Endothelial cell of umbilical vein (primary cell): ENCODE results near the gene HDAC11. TPM values are rescaled to one million over a fixed set of nuclear protein-coding genes. Genes with fewer than 3 reads are reported as not detected.

Source experiments
- BruUV-seq: library from RNA; stranded (reverse); fragments of 400-500 nt; replicated peaks from 2 replicates; lab custom pipeline; 2021; lab: Mats Ljungman, UMichigan
- CTCF ChIA-PET: fragments of 300-600, 350-600 bp; sonication (Branson Sonifier 250); formaldehyde crosslinking; loops from one replicate; lab custom pipeline; 2021; ENCODE audit warnings: antibody characterized with exemption, inconsistent platforms; lab: Charles Lee
- POLR2A ChIA-PET: fragments of 300-600, 350-600 bp; sonication (Branson Sonifier 250); formaldehyde crosslinking; loops from one replicate; lab custom pipeline; 2021; ENCODE audit warnings: antibody characterized with exemption, inconsistent platforms; lab: Charles Lee
- DNase-seq: peaks from one replicate; pipeline ENCODE4 v3.0.0-alpha.2; 2011; ENCODE audit warnings: low read depth, low spot score
- FAIRE-seq: peaks from 2 replicates; lab custom pipeline; 2011; peaks lifted over from hg19 to GRCh38; lab: Jason Lieb, UNC
- H2AFZ ChIP-seq: 2 replicates; pipeline ENCODE4 v1.6.0; 2012; ENCODE audit warnings: low read depth, low read length, control low read depth, inconsistent platforms
- H3K27ac ChIP-seq: 2 replicates; pipeline ENCODE4 v1.5.1; 2011; ENCODE audit warnings: low read depth, mild to moderate bottlenecking, control low read depth, low read length, moderate library complexity; ENCODE audit not compliant: insufficient read depth
- H3K27me3 ChIP-seq, 2 experiments: 2 replicates each; pipeline versions ENCODE4 v1.6.0 to v1.6.1; 2011; ENCODE audit warnings: low read length in 2 of 2, mixed read lengths in 1 of 2; ENCODE audit not compliant: control insufficient read depth in 2 of 2, insufficient read depth in 2 of 2
- H3K36me3 ChIP-seq, 2 experiments: 2 replicates in 1 of 2; 3 replicates in 1 of 2; pipeline ENCODE4 v1.5.1; 2011; ENCODE audit warnings: low read length in 2 of 2, mild to moderate bottlenecking in 1 of 2, moderate library complexity in 1 of 2; ENCODE audit not compliant: control insufficient read depth in 2 of 2, insufficient read depth in 2 of 2; ENCODE audit errors: extremely low read depth in 1 of 2
- H3K4me1 ChIP-seq: 3 replicates; pipeline ENCODE4 v1.5.1; 2011; ENCODE audit warnings: mild to moderate bottlenecking, low read length; ENCODE audit not compliant: control insufficient read depth, insufficient read depth; ENCODE audit errors: extremely low read depth
- H3K4me2 ChIP-seq: 2 replicates; pipeline ENCODE4 v1.6.1; 2011; ENCODE audit warnings: low read length, control low read depth, mixed read lengths; ENCODE audit not compliant: insufficient read depth
- H3K4me3 ChIP-seq, 3 experiments: fragments of 200-600 bp in 1 of 3; sonication (generic), shearing (Covaris generic) in 1 of 3; replicated peaks in 1 of 3; 2 replicates each; pipeline ENCODE4 v1.5.1; 2011 to 2016; ENCODE audit warnings: control low read depth in 3 of 3, low read length in 3 of 3, mild to moderate bottlenecking in 2 of 3, inconsistent platforms in 1 of 3, low read depth in 1 of 3, moderate library complexity in 1 of 3; ENCODE audit not compliant: insufficient read depth in 1 of 3
- H3K79me2 ChIP-seq: 2 replicates; pipeline ENCODE4 v1.6.0; 2012; ENCODE audit warnings: low read length, inconsistent platforms; ENCODE audit not compliant: control insufficient read depth, insufficient read depth
- H3K9ac ChIP-seq: replicated peaks from 2 replicates; pipeline ENCODE3; 2011; ENCODE audit warnings: low read length, control low read depth; ENCODE audit not compliant: insufficient read depth; ENCODE audit errors: extremely low read depth
- H3K9me1 ChIP-seq: replicated peaks from 3 replicates; pipeline ENCODE4 v1.6.0; 2011; ENCODE audit warnings: mild to moderate bottlenecking, low read length; ENCODE audit not compliant: control insufficient read depth, insufficient read depth; ENCODE audit errors: extremely low read depth
- H3K9me3 ChIP-seq: replicated peaks from 2 replicates; pipeline ENCODE4 v1.5.1; 2012; ENCODE audit warnings: low read length, inconsistent platforms; ENCODE audit not compliant: control insufficient read depth, insufficient read depth
- H4K20me1 ChIP-seq: replicated peaks from 2 replicates; pipeline ENCODE3; 2011; ENCODE audit warnings: mild to moderate bottlenecking, low read length; ENCODE audit not compliant: control insufficient read depth, insufficient read depth; ENCODE audit errors: extremely low read depth
- EZH2 ChIP-seq: IDR thresholded peaks from 2 replicates; pipeline ENCODE4 v1.6.1; 2012; ENCODE audit warnings: borderline replicate concordance, low read depth, mild to moderate bottlenecking, moderate library complexity, low read length, inconsistent platforms; ENCODE audit not compliant: severe bottlenecking
- FOS ChIP-seq: IDR thresholded peaks from 2 replicates; pipeline ENCODE4 v1.6.1; 2011; ENCODE audit warnings: mild to moderate bottlenecking, low read length, moderate library complexity, borderline replicate concordance; ENCODE audit not compliant: insufficient read depth
- GATA2 ChIP-seq: IDR thresholded peaks from 2 replicates; pipeline ENCODE4 v1.7.0; 2011; ENCODE audit warnings: low read depth, mild to moderate bottlenecking, moderate library complexity, mixed read lengths, low read length; ENCODE audit not compliant: insufficient read length, insufficient read depth
- JUN ChIP-seq: IDR thresholded peaks from 2 replicates; pipeline ENCODE4 v1.6.1; 2011; ENCODE audit warnings: borderline replicate concordance, low read depth; ENCODE audit not compliant: insufficient read length, insufficient read depth
- MYC ChIP-seq: IDR thresholded peaks from one replicate; pipeline ENCODE4 v1.6.1; 2011; ENCODE audit warnings: mild to moderate bottlenecking, low read depth, low read length
- POLR2A ChIP-seq: IDR thresholded peaks from 2 replicates; pipeline ENCODE4 v1.6.1; 2012; ENCODE audit warnings: low read depth, mild to moderate bottlenecking, control low read depth, low read length
- POLR2AphosphoS5 ChIP-seq: IDR thresholded peaks from 2 replicates; pipeline ENCODE4 v1.6.1; 2012; ENCODE audit warnings: low read depth, mild to moderate bottlenecking, control low read depth, low read length, moderate library complexity; ENCODE audit not compliant: insufficient read depth
- dilution Hi-C: fragments of 300-500 bp; cut with MboI; formaldehyde crosslinking; loops from one replicate; pipeline ENCODE4 v1.15.0; 2019; ENCODE audit warnings: low sequenced_read_pairs; ENCODE audit not compliant: extremely low pct_ligation_motif_present
- intact Hi-C: fragments of 100-400 bp; cut with micrococcal nuclease; formaldehyde crosslinking; loops from one replicate; pipeline ENCODE4 v1.10.0; 2022
- polyA plus RNA-seq, 4 experiments: library from polyadenylated mRNA; depleted of rRNA in 3 of 4; stranded (reverse) in 3 of 4; unstranded in 1 of 4; fragments of >200 nt; gene quantifications; 2 replicates each; pipeline versions ENCODE4 v1.2.1 to v1.2.3, GENCODE V29; 2011 to 2012; ENCODE audit warnings: missing spikeins in 1 of 4
- total RNA-seq: library from RNA; stranded (reverse); gene quantifications from 2 replicates; pipeline ENCODE4 v1.2.3, GENCODE V29; 2021
- TF ChIP-seq, protein P1 (sequence below), 2 donors: IDR thresholded peaks; 1 replicate in 1 of 2; 2 replicates in 1 of 2; pipeline ENCODE4 v1.5.1; 2011; ENCODE audit warnings: low read length in 2 of 2, mild to moderate bottlenecking in 2 of 2, moderate library complexity in 2 of 2, control low read depth in 1 of 2, inconsistent platforms in 1 of 2, low read depth in 1 of 2; ENCODE audit not compliant: insufficient read depth in 1 of 2; ENCODE audit errors: extremely low read depth in 1 of 2
- TF ChIP-seq, protein P2 (sequence below): IDR thresholded peaks from 2 replicates; pipeline ENCODE4 v1.6.1; 2011; ENCODE audit not compliant: insufficient read depth, insufficient read length

HDAC11 gene
- total and polyA plus RNA-seq, 2 donors (not counting 3 experiments of a cell fraction or from before 2014, with no cell fraction given) = 6.8 to 8.8 TPM

- H2AFZ ChIP-seq = no peak overlapping the region
- intact Hi-C loops (loop anchor here (1.0 kb wide), 1 partner anchor 148 kb away; no protein-coding TSS in a partner anchor), dilution Hi-C loops (no loop called here)
- no peaks in the 10 kb centered on the region for H3K79me2 ChIP-seq
- no peak overlapping the region for H3K4me2 ChIP-seq
- H3K27ac ChIP-seq = no peak overlapping the region
- FAIRE-seq (no peak), DNase-seq (no peak)
- H3K27me3 ChIP-seq = no peaks in the 10 kb centered on the region
- H3K36me3 ChIP-seq = no peaks in the 10 kb centered on the region
- no peaks in the 10 kb centered on the region for H3K9me1 ChIP-seq
- H3K4me1 ChIP-seq = no peaks in the 10 kb centered on the region
- ChIA-PET POLR2A (no interaction called here), CTCF (interaction anchor here (0.8 to 10.7 kb wide), 4 partner anchors 14 to 158 kb away, joined by 3 to 746 read pairs (median 8); no protein-coding TSS in a partner anchor)
- BruUV-seq = no TSS peak
- H3K4me3 ChIP-seq = no peak overlapping the region
- no peaks in the 10 kb centered on the region for H4K20me1 ChIP-seq
- no peaks in the 10 kb centered on the region for H3K9me3 ChIP-seq
- TF ChIP-seq, protein P1, sequence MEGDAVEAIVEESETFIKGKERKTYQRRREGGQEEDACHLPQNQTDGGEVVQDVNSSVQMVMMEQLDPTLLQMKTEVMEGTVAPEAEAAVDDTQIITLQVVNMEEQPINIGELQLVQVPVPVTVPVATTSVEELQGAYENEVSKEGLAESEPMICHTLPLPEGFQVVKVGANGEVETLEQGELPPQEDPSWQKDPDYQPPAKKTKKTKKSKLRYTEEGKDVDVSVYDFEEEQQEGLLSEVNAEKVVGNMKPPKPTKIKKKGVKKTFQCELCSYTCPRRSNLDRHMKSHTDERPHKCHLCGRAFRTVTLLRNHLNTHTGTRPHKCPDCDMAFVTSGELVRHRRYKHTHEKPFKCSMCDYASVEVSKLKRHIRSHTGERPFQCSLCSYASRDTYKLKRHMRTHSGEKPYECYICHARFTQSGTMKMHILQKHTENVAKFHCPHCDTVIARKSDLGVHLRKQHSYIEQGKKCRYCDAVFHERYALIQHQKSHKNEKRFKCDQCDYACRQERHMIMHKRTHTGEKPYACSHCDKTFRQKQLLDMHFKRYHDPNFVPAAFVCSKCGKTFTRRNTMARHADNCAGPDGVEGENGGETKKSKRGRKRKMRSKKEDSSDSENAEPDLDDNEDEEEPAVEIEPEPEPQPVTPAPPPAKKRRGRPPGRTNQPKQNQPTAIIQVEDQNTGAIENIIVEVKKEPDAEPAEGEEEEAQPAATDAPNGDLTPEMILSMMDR (IDR thresholded peaks at IDR 0.05; ENCODE audit: extremely low read depth in 1 of 2, insufficient read depth in 1 of 2, low read depth in 1 of 2, low read length in 2 of 2) = peak; percentile 48 to 72
- no peak for TF ChIP-seq MYC
- TF ChIP-seq JUN = no peak
- H3K9ac ChIP-seq = no peak overlapping the region
These were observed 20.2 kb downstream of the HDAC11 start for GRCh38 chr3:13500133-13500885.

DNA sequence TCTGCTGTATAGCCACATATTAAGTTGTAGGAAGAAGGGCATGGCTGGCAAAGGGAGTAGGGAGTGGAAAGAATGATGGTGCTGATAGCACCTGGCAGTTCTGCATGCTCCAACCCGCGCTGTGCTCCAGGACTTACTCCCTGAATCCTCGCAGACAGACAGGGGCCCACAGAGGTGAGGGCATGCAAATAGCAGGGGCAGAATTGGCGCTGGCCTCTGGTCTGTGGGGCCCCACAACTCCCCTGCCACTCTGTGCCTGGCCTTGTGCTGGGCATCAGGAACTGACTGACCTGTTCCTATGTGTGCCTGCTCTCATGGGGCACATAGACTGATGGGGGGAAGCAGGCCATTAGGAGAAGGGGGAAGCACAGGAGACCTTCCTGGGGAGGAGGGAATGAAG lies 20.9 kb downstream of the HDAC11 start:
- dilution Hi-C loops (no loop called here), intact Hi-C loops (no loop called here)
- Histone ChIP-seq H3K4me3 (no peak overlapping the region), H3K27ac (no peak overlapping the region), H3K27me3 (no peaks in the 10 kb centered on the region), H3K9me1 (no peaks in the 10 kb centered on the region), H3K9me3 (no peaks in the 10 kb centered on the region), H3K9ac (no peak overlapping the region), H4K20me1 (no peaks in the 10 kb centered on the region), H3K36me3 (no peaks in the 10 kb centered on the region), H3K4me1 (no peaks in the 10 kb centered on the region), H3K79me2 (no peaks in the 10 kb centered on the region), H2AFZ (no peak overlapping the region), H3K4me2 (no peak overlapping the region)
- DNase-seq = no peak
- no peak for TF ChIP-seq MYC
- no peak for TF ChIP-seq POLR2AphosphoS5
- no peak for TF ChIP-seq EZH2
- TF ChIP-seq, protein P2, sequence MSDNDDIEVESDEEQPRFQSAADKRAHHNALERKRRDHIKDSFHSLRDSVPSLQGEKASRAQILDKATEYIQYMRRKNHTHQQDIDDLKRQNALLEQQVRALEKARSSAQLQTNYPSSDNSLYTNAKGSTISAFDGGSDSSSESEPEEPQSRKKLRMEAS = no peak
- TF ChIP-seq POLR2A = no peak
- TF ChIP-seq JUN = no peak
- TF ChIP-seq FOS = no peak
- TF ChIP-seq, protein P1 (IDR thresholded peaks at IDR 0.05; ENCODE audit: extremely low read depth in 1 of 2, insufficient read depth in 1 of 2, low read depth in 1 of 2, low read length in 2 of 2) = no peak
- no peak for TF ChIP-seq GATA2
- POLR2A ChIA-PET = no interaction called here
- no peak for FAIRE-seq
- CTCF ChIA-PET = interaction anchor here (1.2 to 10.7 kb wide), 3 partner anchors 147 to 157 kb away, joined by 6 to 746 read pairs (median 9); no protein-coding TSS in a partner anchor
- no TSS peak for BruUV-seq
